Stimulated activated CD4-positive, alpha-beta T cell treated with anti-CD3 and anti-CD28 coated beads, Interleukin-12 subunit alpha, Interleukin-12 subunit beta, amount 100 ng/mL, for 24 hours (primary cell): Measurements from ENCODE around the gene PPIF.
A peak's percentile ranks its signal among the peaks of the same experiment; 100 is the strongest.
"Not testable (repeated sequence)": the region's sequence is repeated elsewhere in the genome, so short reads cannot be mapped to it uniquely, and the experiment has no call there.

Source experiments
- DNase-seq, 2 experiments: peaks; one replicate each; pipeline ENCODE4 v3.0.0-alpha.2; 2020; ENCODE audit warnings: low read depth in 2 of 2

The PPIF gene

GRCh38 chr10:79331709-79332108, 15.6 kb upstream of the PPIF start:
- peak; percentile 71 to 84 for DNase-seq

- DNase-seq = not testable (repeated sequence)
Measured at GRCh38 chr10:79332610-79333315, 14.5 kb upstream of the PPIF start.

DNA sequence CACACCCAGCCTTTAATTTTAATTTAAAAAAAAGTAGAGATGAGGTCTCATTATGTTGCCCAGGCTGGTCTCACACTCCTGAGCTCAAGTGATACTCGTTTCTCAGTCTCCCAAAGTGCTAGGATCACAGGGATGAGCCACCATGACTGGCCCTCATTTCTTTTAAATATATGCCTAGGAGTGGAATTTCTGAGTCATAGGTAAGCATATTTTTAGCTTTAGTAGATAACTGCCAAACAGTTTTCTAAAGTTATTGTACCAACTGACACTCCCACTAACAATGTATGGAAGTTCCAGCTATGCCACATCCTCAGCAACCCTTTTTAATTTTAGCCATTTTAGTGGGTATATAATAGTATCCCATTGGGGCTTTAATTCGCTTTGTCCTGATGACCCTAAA, 13.8 kb upstream of the PPIF start:
- DNase-seq = no peak

DNA sequence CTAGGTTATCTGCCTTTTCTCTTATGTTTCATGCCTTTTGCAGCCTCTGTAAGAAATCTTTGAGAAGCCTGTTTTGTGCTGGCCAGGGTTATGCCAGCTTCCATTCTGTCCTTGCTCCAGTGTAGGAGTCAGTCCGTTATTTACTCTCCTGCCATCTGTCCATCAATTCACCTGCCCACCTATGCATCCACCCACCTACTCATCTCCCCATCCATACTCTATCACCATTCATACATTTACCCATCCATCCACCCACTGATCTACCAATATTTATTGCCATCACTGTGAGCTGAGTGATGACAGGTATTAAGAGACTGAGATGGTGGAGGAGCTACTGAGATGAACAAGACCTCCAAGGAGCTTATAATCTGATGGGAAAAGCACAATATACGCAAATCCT, 12.7 kb upstream of the PPIF start:
- no peak for DNase-seq

GRCh38 chr10:79335094-79335469, 12.2 kb upstream of the PPIF start:
- DNase-seq = no peak

GRCh38 chr10:79335470-79336235, 11.6 kb upstream of the PPIF start:
- no peak for DNase-seq

- DNase-seq = no peak
Measured at GRCh38 chr10:79336276-79336675, 11.0 kb upstream of the PPIF start.

GRCh38 chr10:79336739-79337138, 10.5 kb upstream of the PPIF start:
- DNase-seq = no peak

GRCh38 chr10:79337783-79338469, 9.3 kb upstream of the PPIF start:
- not testable (repeated sequence) for DNase-seq

- DNase-seq = no peak
Measured at GRCh38 chr10:79339266-79339665, 8.0 kb upstream of the PPIF start.

DNA sequence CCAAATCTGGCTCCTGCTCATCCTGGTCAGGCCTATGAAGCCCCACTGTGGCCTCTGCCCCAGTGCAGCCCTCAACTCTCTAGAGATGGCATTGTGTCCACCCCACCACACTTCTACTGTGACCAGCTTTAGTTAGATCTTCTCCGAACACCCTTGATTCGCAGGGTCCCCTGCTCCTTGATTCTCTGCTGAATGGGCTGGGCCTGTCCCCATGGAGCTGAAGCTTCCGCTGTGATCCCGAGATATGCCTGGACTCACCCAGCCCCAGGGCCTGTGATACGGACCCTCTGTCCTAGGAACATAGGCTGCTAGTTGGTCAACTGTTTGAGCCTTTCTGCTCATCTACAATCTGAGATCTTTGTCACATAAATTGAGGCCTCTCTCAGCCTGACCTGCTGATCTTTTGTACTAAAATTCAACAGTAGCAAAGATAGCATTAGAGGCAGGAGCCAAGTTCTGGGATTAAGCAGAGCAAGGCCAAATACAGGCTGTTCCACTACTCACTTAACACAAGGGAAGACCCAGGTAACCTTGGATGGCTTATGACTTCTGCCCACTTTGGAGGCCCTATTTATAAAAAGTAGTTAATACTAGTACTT, 6.5 kb upstream of the PPIF start:
- DNase-seq = no peak

DNA sequence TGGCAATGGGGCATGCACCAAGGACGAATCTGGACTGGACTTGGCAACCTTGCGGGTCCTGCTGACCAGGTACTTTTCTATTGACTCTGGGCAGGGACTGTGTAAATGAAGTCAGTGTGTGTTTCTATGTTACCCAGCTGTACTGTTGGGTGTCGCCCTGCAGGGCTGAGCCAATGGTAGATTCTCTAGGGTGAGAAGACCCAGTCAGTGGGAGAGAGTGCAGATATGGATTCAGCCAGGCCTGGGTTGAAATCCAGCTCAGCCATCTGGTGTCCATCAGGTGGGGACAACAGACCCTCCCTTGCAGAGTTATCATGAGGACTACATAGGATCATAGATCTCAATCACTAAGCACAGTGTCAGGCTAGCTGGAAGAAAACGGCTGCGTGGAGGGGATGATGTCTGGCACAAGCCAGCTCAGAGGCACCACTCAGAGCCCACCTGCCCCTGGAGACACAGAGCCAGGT, 4.9 kb upstream of the PPIF start:
- DNase-seq = no peak

GRCh38 chr10:79342811-79343561, 4.3 kb upstream of the PPIF start:
- no peak for DNase-seq

- DNase-seq = no peak
Measured at GRCh38 chr10:79344502-79345195, 2.6 kb upstream of the PPIF start.

- no peak for DNase-seq
Measured at GRCh38 chr10:79345241-79346011, 1.8 kb upstream of the PPIF start.

DNA sequence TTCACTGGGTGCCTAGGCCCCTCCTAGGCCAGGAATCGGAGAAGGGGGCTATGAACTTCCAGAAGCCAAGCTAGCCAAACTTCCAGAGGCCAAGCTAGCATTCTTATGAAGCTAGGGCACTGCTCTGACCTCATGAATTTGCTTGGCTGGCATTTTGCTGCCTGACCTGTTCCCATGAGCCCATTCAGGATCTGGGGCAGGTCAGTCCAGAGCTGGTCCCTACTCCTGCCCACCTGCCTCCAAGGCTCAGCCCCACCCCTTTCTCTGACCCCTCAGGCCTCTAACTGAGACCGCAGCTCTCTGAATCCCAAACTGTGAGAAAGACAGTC, 1.3 kb upstream of the PPIF start:
- DNase-seq = no peak

- no peak for DNase-seq
Measured at GRCh38 chr10:79346388-79347225, 662 bp upstream of the PPIF start.

DNA sequence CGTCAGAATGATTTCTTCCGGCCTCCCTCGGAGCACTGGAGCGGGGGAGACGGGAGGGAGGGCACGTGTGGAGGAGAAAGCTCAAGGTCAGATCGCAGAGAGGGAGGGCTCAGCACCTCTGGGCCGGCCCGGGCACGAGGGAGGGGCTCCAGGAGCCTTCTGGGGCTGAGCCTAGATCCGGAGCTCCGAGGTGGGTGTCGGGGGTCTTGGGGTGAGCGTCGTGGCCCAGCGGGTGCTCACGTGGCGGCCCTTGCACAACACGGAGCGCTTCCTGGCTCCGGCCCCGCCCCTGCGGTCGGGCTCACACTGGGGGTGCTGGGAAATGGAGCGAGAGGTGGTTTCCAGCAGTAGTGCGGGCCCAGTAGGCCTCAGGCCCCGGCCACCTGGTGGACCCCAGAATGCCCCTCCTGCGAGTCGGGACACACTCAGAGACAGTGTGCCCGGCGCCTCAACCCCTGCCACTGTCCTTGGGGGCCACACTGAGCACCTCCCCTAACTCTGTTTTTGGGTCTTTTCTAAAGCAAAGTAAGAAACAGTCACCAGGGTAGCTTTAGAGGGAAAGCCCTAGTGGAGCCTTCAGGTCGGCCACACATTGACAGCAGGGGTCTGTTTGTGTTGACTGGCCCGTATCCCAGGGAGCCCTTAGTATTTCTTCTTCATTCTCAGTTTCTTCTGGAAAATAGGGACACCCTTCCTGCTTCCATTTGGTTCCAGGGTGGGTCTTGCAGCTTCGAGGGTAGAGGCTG, 798 bp downstream of the PPIF start:
- DNase-seq = peak; percentile 57 to 74

DNA sequence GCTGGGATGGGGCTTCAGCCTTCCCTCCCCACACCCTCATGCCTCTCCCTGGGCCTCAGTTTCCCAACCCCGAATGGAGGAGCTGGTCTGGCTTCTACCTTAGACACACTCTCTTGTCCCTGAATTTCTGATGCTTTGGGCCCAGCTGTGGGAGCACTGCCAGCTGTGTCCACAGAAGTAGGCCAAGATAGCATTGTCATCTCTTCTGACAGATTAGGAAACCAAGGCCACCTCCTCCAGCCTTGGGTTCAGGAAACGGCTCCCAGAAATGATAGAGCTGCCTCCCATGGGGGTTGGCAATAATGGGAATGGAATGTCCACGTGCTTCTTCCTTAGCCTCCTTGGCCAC, 1.3 kb downstream of the PPIF start:
- no peak for DNase-seq
